Airway epithelial cell (primary cell): ENCODE measurements around the gene DCLRE1A. TPM values are rescaled to one million over a fixed set of nuclear protein-coding genes. Genes with fewer than 3 reads are reported as not detected.

Experiments
- total RNA-seq: library from RNA; depleted of rRNA; stranded (reverse); fragments of >200 nt; gene quantifications from 2 replicates; pipeline ENCODE4 v1.2.3, GENCODE V29; 2015

The DCLRE1A gene
- total RNA-seq, result 3.9 and 5.1 TPM in 2 replicates

DNA sequence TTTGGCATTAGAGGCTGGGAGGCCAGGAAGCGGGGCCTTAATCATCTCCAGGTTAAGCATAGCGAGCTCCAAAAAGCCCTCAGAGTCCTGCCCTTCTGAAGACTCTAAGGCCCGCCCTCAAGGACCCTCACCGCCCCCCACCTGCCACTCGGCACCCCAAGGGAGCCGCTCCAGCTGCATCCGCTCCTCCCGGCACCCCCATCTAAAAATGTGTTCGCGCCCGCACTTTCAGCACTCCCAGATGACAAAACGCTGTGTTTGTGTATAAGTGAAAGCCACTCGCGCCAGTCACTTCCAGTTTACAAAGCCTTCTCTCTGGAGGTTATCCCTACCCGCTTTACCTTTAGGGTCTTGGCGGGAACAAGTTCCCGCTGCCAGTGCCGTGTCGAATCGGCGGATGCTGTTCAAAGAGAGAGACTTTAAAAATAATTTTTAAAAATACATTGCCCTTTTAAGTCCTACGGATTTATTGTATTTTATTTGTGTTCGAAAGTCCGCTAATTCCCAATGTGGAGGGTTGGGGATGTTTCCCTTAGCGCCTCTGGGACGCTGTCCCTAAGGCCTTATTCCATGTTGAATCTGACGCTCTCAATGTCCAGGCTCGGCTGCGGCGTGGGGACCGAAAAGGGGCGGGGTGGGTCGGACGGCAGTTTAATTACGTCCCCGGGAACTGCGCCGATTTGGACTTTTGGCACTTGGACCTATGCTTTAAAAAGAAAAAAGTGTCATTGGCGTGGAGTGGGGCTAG is at the start of gene DCLRE1A, which contains the start of gene NHLRC2:
TSS of gene DCLRE1A (minus strand) at position 70 of the 748 bp plus-strand sequence. CDS start 900 bp downstream, outside the sequence.
TSS of gene NHLRC2 (plus strand) at position 649 of the 748 bp plus-strand sequence. CDS start 212 bp downstream, outside the sequence.

Other genes starting within 250 kb of the DCLRE1A start
- gene NRAP, start 190.0 kb downstream of the DCLRE1A start, total RNA-seq, result not detected in 2 replicates
- gene CASP7, start 174.2 kb downstream of the DCLRE1A start, total RNA-seq, result 13.6 and 13.9 TPM in 2 replicates
- gene PLEKHS1, start 102.4 kb downstream of the DCLRE1A start, total RNA-seq, result not detected in 2 replicates
- gene NHLRC2, start 579 bp upstream of the DCLRE1A start, total RNA-seq, result 10.4 and 36.3 TPM in 2 replicates
- 0.23 and 0.28 TPM in 2 replicates for gene ADRB1, start 189.8 kb upstream of the DCLRE1A start, total RNA-seq